HG02623 (cell line): ENCODE data around the gene TMEM106C.

Experiments
- ATAC-seq: cut with Tn5 transposase; IDR thresholded peaks from one replicate; pipeline ENCODE4 v1.9.1; 2021; ENCODE audit warnings: moderate library complexity; ENCODE audit not compliant: unreplicated experiment

Gene TMEM106C

DNA sequence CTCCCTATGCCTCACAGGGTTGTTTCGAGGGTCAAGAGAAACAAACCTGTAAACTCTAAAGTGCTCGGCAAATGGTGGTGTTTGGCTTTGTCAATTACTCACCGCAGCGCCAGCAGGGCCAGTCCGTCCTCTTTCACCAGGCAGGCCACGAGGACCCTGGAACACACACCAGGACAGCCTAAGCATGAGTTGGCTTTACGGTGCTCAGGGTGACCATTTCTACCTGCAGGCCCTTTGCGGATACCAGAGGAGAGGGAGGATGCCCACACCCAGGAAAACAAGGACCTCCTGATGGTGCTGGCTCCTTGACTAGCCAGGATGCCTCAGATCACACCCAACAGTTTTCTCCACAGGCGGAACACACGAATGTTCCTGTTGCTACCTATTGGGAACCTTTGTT, 29.4 kb downstream of the TMEM106C start:
- no peak for ATAC-seq

DNA sequence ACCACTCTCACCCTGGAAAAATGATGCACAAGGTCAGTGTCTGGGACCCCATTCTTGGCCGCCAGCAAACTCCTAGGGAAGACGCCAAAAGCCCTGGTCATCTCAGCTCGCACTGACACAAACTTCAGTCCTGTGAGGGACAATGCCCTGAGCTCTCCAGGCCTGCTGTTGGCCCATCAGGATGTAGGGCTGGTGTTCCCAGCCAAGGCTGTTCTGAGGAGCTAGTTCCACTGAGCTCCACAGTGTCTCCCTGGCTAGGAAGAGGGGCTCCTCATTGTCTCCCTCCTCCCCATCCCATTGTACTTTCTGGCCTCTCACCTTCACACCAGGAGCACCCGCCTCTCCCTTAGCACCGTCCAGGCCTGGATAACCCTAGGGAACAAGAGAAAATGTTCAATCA, 30.1 kb downstream of the TMEM106C start:
- no peak for ATAC-seq

- ATAC-seq, result no peak
These were observed 32.6 kb downstream of the TMEM106C start for GRCh38 chr12:47995981-47996401.

- no peak for ATAC-seq
These were observed 33.9 kb downstream of the TMEM106C start for GRCh38 chr12:47997321-47997720.

DNA sequence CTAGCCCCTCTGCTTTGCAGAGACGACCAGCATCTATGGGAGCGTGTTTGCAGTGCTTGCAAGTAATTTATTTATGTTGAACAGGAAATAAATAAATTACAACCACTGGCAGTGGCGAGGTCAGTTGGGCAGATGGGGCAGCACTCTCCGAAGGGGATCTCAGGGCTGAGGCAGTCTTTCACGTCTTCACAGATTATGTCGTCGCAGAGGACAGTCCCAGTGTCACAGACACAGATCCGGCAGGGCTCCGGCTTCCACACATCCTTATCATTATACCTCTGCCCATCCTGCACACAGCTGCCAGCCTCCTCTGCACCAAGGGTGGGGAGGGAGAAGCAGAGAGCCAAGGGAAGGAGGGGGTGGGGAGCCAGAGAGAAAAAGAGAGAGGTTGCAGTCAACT, 36.4 kb downstream of the TMEM106C start:
- no peak for ATAC-seq

DNA sequence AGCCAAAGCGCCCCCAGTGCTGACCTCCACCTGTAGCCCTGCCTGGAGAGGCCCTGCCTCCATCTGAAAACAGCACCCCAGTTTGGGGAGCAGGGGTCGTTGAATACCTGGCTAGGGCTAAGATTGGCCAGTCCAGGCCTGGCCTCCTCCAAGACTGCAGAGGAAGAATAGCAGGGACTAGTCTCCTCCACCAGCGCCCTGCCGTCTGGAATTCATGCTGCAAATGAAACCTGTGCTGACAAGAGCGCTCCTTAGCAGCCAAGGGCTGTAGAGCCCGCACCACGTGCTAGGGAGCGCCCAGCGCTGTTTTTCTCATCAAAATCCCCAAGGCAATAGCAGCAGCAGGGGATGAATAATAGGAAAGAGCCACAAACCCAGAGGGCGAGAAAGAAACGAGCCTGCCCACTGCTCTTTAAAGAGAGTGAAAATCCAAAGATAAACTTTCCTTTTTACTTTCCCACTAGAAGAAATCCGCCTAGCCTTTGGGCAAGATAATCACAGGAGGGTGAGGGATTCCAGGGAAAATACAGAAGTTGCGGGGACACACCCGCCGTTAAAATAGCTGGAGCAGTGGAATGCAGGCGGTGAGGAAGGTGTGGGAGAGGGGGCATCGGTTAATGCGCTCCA, 37.6 kb downstream of the TMEM106C start:
- no peak for ATAC-seq

DNA sequence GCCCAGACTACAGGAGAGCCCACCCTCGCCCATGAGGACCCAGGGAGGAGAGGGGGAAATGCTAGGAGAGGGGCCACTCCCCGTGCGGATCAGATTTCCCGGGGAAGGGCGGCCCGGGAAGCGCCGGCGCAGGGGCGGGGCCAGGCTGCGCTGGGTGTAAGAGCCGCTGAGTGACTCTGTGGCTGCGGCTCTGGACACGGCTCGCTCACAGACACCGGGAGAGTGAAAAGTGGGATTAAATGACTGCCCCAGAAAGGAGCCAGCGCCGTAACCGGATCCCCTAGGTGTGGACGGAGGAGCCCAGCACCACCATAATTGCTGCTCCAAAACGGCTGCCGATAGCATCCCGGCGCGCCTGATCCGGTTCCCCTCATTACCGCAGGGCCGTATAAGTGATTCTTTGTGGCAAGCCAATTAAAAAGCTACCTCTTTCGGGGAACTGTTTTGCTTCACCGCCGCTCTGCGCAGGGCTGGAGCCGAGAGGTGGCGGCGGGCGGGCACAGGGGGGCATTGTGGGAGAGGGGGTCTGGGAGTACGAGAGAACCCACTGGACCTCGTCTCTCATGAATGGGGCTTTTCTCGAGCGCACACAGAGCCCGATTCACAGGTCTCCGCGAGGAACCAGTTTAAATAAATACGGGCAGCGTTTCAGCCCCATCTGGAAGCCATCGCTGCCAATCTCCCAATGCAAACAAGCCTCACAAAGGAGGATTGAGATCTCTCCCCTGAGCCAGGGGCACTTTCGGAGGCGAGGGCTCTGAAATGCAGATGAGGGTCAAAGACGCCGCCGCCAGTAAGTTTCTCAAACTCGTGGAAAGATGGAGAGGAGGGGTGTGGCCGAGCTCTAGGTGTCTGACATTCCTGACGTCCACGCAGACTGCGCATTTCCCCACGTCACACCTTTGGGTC, 38.4 kb downstream of the TMEM106C start:
- ATAC-seq, result no peak

DNA sequence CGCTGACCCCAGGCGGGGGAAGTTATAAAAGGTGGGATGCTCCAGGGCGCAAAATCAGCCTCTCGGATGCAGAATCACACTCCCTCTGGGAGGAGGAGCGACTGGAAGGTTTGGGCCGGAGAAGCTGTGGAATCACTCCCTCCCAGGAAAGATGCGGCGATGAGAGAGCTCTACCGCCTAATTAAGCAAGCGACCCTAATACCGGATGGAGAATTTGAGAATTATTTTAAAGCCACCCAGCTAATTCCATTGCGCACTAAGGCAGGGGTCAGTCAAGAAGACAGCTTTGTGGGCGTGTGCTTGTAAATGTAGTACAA, 39.0 kb downstream of the TMEM106C start:
- ATAC-seq, result no peak

DNA sequence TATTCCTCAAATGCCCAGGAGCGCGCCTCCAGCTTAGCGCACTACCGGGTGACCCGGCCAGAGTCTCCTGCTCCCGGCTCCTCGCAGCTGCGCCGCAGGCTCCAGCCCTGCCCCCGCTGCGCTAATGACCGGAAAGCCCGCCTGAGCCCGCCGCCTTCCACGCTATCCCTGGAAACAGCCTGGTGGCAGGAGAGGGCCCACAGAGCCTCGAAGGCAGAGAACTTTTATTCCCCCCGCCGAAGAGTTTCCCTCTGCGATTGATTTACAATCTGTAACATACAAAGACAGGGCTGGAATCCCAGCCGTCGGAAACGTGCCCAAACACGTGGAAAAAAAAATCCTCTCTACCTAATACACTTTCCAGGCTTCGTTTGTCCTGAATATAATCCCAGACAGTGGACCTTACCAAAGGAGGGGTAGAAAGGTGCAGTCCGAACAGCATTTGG, 39.4 kb downstream of the TMEM106C start:
- ATAC-seq, result no peak

DNA sequence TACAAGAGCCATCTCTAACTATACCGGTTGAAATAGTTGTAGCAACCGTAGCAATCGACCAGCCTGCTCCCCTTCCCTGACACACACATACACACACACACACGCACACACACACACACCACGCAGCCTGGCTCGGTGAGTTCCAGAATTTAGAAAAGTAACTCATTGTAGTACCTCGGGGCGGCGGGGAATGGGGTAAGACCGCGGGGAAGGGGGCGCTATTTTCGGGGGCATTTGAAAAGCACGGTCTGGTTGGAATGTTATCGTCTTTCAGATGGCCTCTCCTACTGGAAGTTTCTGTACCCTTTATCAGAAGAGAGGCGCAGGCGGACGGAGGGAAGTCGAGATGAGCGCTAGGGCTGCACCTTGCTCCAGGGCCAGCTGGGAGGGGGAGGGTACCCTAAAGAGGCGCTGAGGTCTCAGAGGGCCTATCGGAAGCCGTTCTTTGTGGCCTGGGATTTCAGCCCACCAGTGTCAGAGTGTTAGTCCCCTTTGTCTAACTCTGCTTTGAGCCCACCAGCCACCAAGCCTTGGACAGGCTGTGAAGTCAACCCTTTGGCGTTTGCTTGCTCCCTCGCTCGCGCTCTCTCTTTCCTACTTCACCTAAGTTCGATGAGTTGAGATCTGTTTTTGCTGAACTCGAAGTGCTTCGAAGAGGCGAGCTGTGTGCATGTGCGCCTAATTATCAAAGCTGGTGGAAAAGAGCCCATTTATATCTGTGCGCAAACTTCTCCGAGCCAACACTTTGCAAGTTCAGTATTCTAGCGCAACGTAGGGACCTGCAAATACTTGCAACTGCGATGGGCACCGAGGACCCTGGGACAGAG, 40.0 kb downstream of the TMEM106C start:
- no peak for ATAC-seq

- ATAC-seq, result no peak
These were observed 40.9 kb downstream of the TMEM106C start, which contains the start of gene COL2A1 for GRCh38 chr12:48004053-48004941. Gene COL2A1 (minus strand): TSS chr12:48004476. CDS start chr12:48004321, 155 bp downstream.

DNA sequence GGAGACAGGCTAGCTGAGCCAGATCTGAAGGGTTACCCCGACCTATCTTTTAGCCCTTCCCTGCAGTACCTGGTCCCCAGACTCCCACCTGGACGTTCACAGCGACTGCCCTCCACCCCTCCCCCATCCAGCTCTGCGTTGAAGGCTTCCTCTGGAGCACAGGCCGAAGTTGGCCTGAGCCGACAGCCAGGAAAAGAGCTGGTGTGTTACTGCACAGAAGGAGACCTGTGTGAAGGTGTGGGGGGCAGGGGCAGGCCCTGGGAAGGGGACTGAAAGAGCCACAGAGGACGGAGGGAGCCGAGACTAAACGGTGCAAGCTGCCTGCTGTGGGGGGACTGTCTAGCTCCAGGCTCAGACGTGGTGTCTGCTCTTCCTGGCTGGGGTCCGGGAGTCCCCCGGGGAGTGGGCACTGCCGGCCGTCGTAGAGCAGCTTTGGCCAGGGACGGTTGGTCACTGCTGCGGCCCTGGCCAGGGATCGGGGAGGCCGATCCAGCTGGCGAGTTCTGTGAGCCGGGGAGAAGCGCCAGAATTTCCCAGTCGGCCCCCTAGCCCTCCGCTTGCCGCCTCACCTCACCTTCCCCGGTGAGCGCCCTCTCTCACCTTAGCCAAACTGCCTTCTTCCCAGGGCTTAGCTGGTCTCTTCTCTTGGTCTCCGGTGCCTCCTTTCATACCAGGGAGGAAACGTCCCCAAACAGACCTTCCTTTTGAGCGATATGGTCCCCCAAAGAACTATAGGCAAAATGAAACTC, 41.8 kb downstream of the TMEM106C start:
- ATAC-seq, result no peak

GRCh38 chr12:48005750-48006021, 42.3 kb downstream of the TMEM106C start:
- no peak for ATAC-seq

DNA sequence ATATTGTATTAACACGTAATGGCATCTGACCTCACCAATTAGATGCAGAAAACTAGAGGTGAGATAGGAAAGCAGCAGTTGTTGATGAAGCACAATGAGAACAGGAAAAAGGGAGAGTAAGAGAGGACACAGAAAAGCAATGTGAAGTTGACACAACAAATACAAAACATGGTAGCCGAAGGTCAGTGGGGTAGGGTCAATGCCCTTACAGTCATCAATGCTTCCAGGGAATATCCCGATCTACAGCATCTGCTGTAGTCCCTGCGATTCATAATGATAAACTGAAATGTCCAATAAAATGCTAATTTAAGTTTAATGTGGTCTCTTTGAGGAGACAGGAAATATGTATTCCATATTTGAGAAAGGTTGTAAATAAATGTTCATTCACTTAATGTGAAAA, 43.8 kb downstream of the TMEM106C start:
- no peak for ATAC-seq

- no peak for ATAC-seq
These were observed 45.0 kb downstream of the TMEM106C start for GRCh38 chr12:48008349-48008748.

- no peak for ATAC-seq
These were observed 45.6 kb downstream of the TMEM106C start for GRCh38 chr12:48008950-48009349.

DNA sequence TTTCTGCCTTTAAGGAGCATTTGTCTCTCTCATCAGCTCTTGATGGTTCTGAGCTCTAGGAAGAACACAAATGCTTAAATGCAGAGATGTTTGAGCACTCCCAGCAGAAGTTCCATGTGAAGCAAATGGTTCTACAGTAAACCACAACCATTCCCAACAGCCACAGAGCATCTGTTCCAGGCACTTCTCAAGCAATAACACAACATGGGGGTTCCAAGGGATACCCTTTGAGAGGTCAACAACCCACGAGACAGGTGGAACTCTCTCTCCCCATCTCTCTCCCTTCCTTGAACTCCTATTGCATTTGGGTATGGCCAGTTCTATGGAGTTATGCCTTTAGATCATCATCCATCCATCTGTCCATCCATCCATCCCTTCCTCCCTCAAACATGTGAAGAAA, 46.1 kb downstream of the TMEM106C start:
- no peak for ATAC-seq

DNA sequence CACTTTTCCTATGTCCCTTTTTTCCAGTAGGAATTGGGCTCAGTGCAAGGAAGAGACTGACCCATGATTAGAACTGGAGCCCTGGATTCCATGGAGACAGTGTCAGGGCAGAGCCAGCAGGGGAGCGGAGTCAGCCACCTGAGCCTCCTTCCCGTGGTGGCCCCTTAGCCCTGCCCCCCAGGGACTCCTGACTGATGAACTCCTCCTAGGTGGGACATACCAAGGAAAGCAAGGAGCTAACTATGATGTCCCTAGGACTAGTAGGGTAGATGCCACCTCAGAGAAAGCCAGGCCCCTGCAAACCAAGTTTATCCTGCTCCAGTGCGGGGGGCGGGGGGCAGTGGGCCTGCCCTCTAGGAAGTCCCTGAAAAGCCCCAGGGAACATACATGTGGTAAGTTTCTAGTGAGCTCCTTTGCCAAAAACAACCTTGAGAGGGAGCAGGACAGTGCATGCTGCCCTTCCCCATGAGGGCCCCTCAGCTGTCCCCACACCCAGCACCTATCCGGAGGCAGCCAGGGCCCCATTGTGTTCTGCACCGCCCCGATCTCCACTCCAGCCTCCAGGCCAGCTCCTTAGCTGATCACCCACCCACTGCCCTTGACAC, 47.1 kb downstream of the TMEM106C start:
- no peak for ATAC-seq

DNA sequence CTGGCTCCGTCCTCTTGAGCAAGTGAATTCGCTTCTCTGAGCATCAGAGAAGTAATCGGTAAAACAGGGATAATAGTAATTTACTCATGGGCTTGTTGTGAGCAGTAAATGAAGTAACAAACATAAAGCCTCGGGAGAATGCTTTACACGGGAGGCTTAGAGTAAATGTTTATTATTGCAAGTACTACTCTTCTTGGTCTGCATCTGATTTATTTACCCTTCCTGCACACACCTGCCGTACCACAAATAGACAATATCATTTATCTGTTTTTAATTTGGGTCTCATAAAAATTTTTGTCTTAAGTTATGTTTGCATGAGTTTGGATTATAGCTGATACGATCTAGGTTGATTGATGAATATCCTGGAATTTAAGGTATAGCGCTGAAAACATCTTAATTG, 48.7 kb downstream of the TMEM106C start:
- ATAC-seq, result no peak

- ATAC-seq, result no peak
These were observed 49.9 kb downstream of the TMEM106C start for GRCh38 chr12:48013287-48013686.
